ENCODE results near the gene CLIC2.

CLIC2 gene

DNA sequence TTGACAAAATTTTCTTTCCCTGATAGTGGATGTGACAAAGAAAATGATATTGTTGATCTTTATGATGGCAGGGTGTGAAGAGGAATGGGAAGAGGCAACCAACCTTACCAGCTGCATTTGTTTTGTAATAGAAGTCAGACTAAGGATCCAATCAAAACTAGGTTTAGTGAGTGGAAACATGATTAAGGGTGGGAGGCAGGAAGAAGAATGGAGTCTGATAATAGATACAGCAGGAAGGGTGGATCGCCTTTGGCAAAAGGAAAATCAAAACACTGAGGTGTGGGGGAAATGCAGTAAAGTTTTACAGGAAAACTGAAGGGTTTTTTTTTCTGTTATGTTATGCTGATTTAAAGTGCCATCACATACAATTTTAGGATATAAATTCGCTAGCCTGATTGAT lies 3.4 kb downstream of the CLIC2 start:
- no peak for DNase-seq (ENCODE audit: low spot score)
- TF ChIP-seq, protein P1, sequence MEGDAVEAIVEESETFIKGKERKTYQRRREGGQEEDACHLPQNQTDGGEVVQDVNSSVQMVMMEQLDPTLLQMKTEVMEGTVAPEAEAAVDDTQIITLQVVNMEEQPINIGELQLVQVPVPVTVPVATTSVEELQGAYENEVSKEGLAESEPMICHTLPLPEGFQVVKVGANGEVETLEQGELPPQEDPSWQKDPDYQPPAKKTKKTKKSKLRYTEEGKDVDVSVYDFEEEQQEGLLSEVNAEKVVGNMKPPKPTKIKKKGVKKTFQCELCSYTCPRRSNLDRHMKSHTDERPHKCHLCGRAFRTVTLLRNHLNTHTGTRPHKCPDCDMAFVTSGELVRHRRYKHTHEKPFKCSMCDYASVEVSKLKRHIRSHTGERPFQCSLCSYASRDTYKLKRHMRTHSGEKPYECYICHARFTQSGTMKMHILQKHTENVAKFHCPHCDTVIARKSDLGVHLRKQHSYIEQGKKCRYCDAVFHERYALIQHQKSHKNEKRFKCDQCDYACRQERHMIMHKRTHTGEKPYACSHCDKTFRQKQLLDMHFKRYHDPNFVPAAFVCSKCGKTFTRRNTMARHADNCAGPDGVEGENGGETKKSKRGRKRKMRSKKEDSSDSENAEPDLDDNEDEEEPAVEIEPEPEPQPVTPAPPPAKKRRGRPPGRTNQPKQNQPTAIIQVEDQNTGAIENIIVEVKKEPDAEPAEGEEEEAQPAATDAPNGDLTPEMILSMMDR (IDR thresholded peaks at IDR 0.05; ENCODE audit: borderline replicate concordance, control extremely low read depth, extremely low read depth, insufficient read depth, missing control alignments) = no peak
- in situ Hi-C loops (cut with MboI; ENCODE audit: low sequenced_read_pairs, unreplicated experiment) = no loop called here

DNA sequence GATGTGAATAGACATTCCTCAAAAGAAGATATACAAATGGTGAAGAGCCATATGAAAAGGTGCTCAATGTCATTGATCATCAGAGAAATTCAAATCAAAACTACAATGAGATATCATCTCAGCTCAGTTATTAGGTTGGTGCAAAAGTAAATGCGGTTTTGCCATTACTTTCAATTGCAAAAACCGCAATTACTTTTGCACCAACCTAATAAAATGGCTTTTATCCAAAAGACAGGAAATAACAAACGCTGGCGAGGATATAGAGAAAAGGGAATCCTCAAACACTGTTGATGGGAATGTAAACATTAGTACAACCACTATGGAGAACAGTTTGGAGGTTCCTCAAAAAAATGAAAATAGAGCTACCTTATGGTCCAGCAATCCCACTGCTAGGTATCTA lies 5.1 kb downstream of the CLIC2 start:
- in situ Hi-C loops (cut with MboI; ENCODE audit: low sequenced_read_pairs, unreplicated experiment) = no loop called here
- TF ChIP-seq, protein P1 (IDR thresholded peaks at IDR 0.05; ENCODE audit: borderline replicate concordance, control extremely low read depth, extremely low read depth, insufficient read depth, missing control alignments) = no peak
- no peak for DNase-seq (ENCODE audit: low spot score)

DNA sequence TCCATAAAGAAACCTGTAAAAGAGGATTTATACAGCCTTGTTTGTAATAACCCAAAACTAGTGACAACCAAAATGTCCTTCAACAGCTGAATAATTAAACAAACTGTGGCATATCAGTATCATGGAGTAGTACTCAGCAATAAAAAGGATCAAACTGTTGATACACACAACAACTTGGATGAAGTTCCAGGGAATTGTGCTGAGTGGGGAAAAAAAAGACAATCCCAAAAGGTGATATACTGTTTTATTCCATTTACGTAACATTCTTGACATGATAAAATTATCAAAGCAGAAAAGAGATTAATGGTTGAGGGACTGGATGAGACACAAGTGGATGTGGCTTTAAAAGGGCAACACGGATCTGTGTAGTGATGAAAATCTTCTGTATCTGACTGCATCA lies 7.8 kb downstream of the CLIC2 start:
- in situ Hi-C loops (cut with MboI; ENCODE audit: low sequenced_read_pairs, unreplicated experiment) = no loop called here
- DNase-seq (ENCODE audit: low spot score) = no peak
- TF ChIP-seq, protein P1 (IDR thresholded peaks at IDR 0.05; ENCODE audit: borderline replicate concordance, control extremely low read depth, extremely low read depth, insufficient read depth, missing control alignments) = no peak

DNA sequence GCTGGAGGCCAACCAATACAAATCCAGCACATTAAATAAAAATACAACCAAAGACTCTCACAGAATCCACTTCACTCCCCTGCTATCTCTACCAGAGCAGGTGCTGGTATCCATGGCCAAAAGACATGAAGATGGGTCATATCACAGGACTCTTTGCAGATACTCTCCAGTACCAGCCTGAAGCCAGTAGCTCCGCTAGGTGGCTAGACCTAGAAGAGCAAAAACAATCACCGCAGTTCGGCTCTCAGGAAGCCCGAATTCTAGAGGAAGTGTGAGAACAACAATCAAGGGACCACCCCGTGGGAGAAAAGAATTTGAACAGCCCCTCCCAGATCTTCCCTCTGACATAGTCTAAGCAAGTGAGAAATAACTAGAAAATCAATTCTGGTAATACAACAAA lies 20.2 kb downstream of the CLIC2 start:
- TF ChIP-seq, protein P1 (IDR thresholded peaks at IDR 0.05; ENCODE audit: borderline replicate concordance, control extremely low read depth, extremely low read depth, insufficient read depth, missing control alignments) = no peak
- no peak for DNase-seq (ENCODE audit: low spot score)
- in situ Hi-C loops (cut with MboI; ENCODE audit: low sequenced_read_pairs, unreplicated experiment) = no loop called here

DNA sequence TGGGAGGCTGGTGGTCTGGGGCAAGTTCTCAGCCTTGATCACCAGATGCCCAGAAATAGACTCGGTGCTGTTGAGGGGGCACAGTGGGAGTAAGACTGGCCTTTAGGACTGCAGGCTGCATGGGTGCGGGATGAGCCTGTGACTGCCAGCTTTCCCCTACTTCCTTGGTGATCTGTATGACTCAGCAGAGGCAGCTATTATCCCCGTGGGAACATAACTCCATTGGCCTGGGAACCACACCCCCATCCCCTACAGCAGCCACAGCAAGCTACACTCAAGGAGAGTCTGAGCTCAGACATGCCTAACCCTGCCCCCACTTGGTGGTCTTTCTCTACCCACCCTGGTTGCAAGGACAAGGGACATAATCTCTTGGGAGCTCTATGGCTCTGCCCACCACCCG lies 20.6 kb downstream of the CLIC2 start:
- DNase-seq (ENCODE audit: low spot score) = no peak
- TF ChIP-seq, protein P1 (IDR thresholded peaks at IDR 0.05; ENCODE audit: borderline replicate concordance, control extremely low read depth, extremely low read depth, insufficient read depth, missing control alignments) = no peak
- in situ Hi-C loops (cut with MboI; ENCODE audit: low sequenced_read_pairs, unreplicated experiment) = no loop called here

DNA sequence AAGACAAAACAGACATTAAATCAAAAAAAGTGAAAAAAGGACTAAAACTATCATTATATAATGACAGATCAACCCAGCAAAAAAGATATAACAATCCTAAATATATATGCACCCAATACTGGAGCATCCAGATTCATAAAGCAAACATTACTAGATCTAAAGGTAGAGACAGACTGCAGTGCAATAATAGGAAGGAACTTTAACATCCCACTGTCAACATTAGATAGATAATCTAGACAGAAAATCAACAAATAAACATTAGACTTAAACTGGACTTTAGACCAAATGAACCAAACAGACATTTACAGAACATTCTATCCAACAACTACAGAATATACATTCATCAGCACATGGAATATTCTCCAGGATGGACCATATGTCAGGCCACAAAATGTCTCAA lies 40.6 kb downstream of the CLIC2 start:
- TF ChIP-seq, protein P1 (IDR thresholded peaks at IDR 0.05; ENCODE audit: borderline replicate concordance, control extremely low read depth, extremely low read depth, insufficient read depth, missing control alignments) = no peak
- in situ Hi-C loops (cut with MboI; ENCODE audit: low sequenced_read_pairs, unreplicated experiment) = no loop called here
- no peak for DNase-seq (ENCODE audit: low spot score)

DNA sequence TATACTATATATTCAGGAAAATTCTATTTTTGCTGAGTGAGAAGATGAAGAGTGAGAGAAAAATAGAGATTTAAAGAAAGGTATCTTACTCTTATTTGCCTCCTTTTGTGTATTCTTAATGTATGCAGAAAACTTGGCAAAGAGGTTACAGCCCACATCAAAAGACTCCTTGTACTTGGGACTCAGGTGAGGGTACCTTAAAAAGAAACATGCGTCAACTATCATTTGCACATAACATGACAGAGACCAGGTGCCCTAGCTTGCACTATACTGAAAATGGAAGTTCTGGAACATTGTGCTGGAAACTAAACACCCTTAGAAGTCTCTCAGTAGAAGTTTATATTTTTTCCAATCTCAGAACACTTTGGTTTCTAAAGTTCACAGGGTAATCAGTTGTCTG lies 54.5 kb downstream of the CLIC2 start:
- TF ChIP-seq, protein P1 (IDR thresholded peaks at IDR 0.05; ENCODE audit: borderline replicate concordance, control extremely low read depth, extremely low read depth, insufficient read depth, missing control alignments) = no peak
- DNase-seq (ENCODE audit: low spot score) = no peak
- in situ Hi-C loops (cut with MboI; ENCODE audit: low sequenced_read_pairs, unreplicated experiment) = no loop called here

All from GM13976 (cell line).